SU-DHL-6 (cell line): ENCODE data around the gene TUBA4A.

ENCODE experiments used
- H2AFZ ChIP-seq: fragments of 200-600 bp; sonication (generic); 2 replicates; pipeline ENCODE4 v1.6.1; 2014; ENCODE audit warnings: low read depth, mild to moderate bottlenecking, moderate library complexity, mixed read lengths, antibody characterized with exemption, low read length; ENCODE audit not compliant: severe bottlenecking
- H3F3A ChIP-seq: fragments of 200-600 bp; shearing (Covaris generic); 2 replicates; pipeline ENCODE4 v1.6.0; 2016; ENCODE audit warnings: antibody characterized with exemption, mild to moderate bottlenecking; ENCODE audit not compliant: insufficient read depth
- H3K27ac ChIP-seq: fragments of 200-600 bp; sonication (generic); 2 replicates; pipeline ENCODE4 v1.5.1; 2016; ENCODE audit warnings: low read depth, mild to moderate bottlenecking, low read length, moderate library complexity, mixed read lengths
- H3K27me3 ChIP-seq: fragments of 200-600 bp; sonication (generic), shearing (Covaris generic); 2 replicates; pipeline ENCODE4 v1.6.0; 2014; ENCODE audit warnings: mild to moderate bottlenecking, low read length
- H3K36me3 ChIP-seq: fragments of 200-600 bp; sonication (generic); 2 replicates; pipeline ENCODE4 v1.6.1; 2014; ENCODE audit warnings: mild to moderate bottlenecking, low read length, mixed read lengths
- H3K4me2 ChIP-seq: fragments of 300-600, 200-600 bp; shearing (Covaris generic), sonication (generic); 2 replicates; pipeline ENCODE4 v1.6.0; 2014; ENCODE audit warnings: low read length, low read depth, mild to moderate bottlenecking; ENCODE audit not compliant: poor library complexity, severe bottlenecking
- H3K4me3 ChIP-seq: fragments of 200-600 bp; sonication (generic); 2 replicates; pipeline ENCODE4 v1.5.1; 2014; ENCODE audit warnings: antibody characterized with exemption, low read length, mild to moderate bottlenecking, mixed read lengths; ENCODE audit not compliant: insufficient read depth, poor library complexity, severe bottlenecking
- H3K79me2 ChIP-seq: fragments of 200-600 bp; sonication (generic); 2 replicates; pipeline ENCODE4 v1.6.1; 2014; ENCODE audit warnings: mild to moderate bottlenecking, low read length, moderate library complexity; ENCODE audit not compliant: insufficient read depth
- H3K9ac ChIP-seq: fragments of 200-600 bp; sonication (generic); 2 replicates; pipeline ENCODE4 v1.7.0; 2014; ENCODE audit warnings: mild to moderate bottlenecking, low read length
- H3K9me2 ChIP-seq: fragments of 200-600 bp; sonication (generic); replicated peaks from 2 replicates; pipeline ENCODE4 v1.6.1; 2014; ENCODE audit warnings: low read length; ENCODE audit not compliant: insufficient read depth
- H3K9me3 ChIP-seq: fragments of 200-600 bp; sonication (generic); 2 replicates; pipeline ENCODE4 v1.6.1; 2014; ENCODE audit warnings: low read length, mixed read lengths; ENCODE audit not compliant: insufficient read depth
- H4K20me1 ChIP-seq: fragments of 200-600 bp; sonication (generic); 2 replicates; pipeline ENCODE4 v1.6.1; 2014; ENCODE audit warnings: low read depth, mild to moderate bottlenecking, antibody characterized with exemption, low read length, moderate library complexity, mixed read lengths
- CTCF ChIP-seq: fragments of 200-600 bp; sonication (generic); IDR thresholded peaks from one replicate; pipeline ENCODE4 v1.5.1; 2017; ENCODE audit warnings: antibody characterized with exemption, mild to moderate bottlenecking, low read length, moderate library complexity; ENCODE audit not compliant: insufficient read depth, poor library complexity, severe bottlenecking
- EZH2phosphoT487 ChIP-seq: fragments of 200-600 bp; sonication (generic), shearing (Covaris generic); conservative IDR thresholded peaks from 2 replicates; pipeline ENCODE4 v1.6.1; 2018; ENCODE audit warnings: mild to moderate bottlenecking, antibody characterized with exemption, low read length, moderate library complexity, mixed read lengths

TUBA4A gene

GRCh38 chr2:219291394-219291793 lies 37.7 kb upstream of the TUBA4A start:
- Histone ChIP-seq H3F3A (no peaks in the 10 kb centered on the region), H3K36me3 (no peaks in the 10 kb centered on the region), H3K4me3 (no peak overlapping the region), H3K27ac (no peak overlapping the region), H3K9ac (no peak overlapping the region), H3K79me2 (no peaks in the 10 kb centered on the region), H3K27me3 (no peaks in the 10 kb centered on the region), H3K9me2 (no peaks in the 10 kb centered on the region), H3K9me3 (no peaks in the 10 kb centered on the region), H2AFZ (no peak overlapping the region), H4K20me1 (no peaks in the 10 kb centered on the region), H3K4me2 (no peak overlapping the region)
- TF ChIP-seq EZH2phosphoT487 (no peak), CTCF (no peak)

GRCh38 chr2:219290381-219291171 lies 36.9 kb upstream of the TUBA4A start:
- no peaks in the 10 kb centered on the region for H3K36me3 ChIP-seq
- no peaks in the 10 kb centered on the region for H3F3A ChIP-seq
- H4K20me1 ChIP-seq = no peaks in the 10 kb centered on the region
- H2AFZ ChIP-seq = no peak overlapping the region
- no peaks in the 10 kb centered on the region for H3K27me3 ChIP-seq
- H3K27ac ChIP-seq = no peak overlapping the region
- no peaks in the 10 kb centered on the region for H3K79me2 ChIP-seq
- no peaks in the 10 kb centered on the region for H3K9me3 ChIP-seq
- no peak for TF ChIP-seq CTCF
- no peak for TF ChIP-seq EZH2phosphoT487
- H3K9ac ChIP-seq = no peak overlapping the region
- H3K4me2 ChIP-seq = no peak overlapping the region
- no peak overlapping the region for H3K4me3 ChIP-seq
- no peaks in the 10 kb centered on the region for H3K9me2 ChIP-seq

GRCh38 chr2:219289537-219290361 lies 36.0 kb upstream of the TUBA4A start:
- H3K9me3 ChIP-seq = no peaks in the 10 kb centered on the region
- no peaks in the 10 kb centered on the region for H3K27me3 ChIP-seq
- no peaks in the 10 kb centered on the region for H4K20me1 ChIP-seq
- TF ChIP-seq EZH2phosphoT487 (no peak), CTCF (no peak)
- no peak overlapping the region for H3K4me3 ChIP-seq
- no peaks in the 10 kb centered on the region for H3K79me2 ChIP-seq
- no peak overlapping the region for H2AFZ ChIP-seq
- H3K4me2 ChIP-seq = no peak overlapping the region
- no peaks in the 10 kb centered on the region for H3K36me3 ChIP-seq
- no peaks in the 10 kb centered on the region for H3K9me2 ChIP-seq
- no peaks in the 10 kb centered on the region for H3F3A ChIP-seq
- H3K9ac ChIP-seq = no peak overlapping the region
- no peak overlapping the region for H3K27ac ChIP-seq
